GM21717 (cell line): ENCODE results near the gene ADIRF.
"Not testable (repeated sequence)": the region's sequence is repeated elsewhere in the genome, so short reads cannot be mapped to it uniquely, and the experiment has no call there.

Experiments used
- ATAC-seq: cut with Tn5 transposase; IDR thresholded peaks from one replicate; pipeline ENCODE4 v1.9.1; 2021; ENCODE audit warnings: mild to moderate bottlenecking, moderate library complexity; ENCODE audit not compliant: unreplicated experiment

ADIRF gene

GRCh38 chr10:87019504-87019903 lies 51.2 kb downstream of the ADIRF start:
- ATAC-seq = not testable (repeated sequence)

- not testable (repeated sequence) for ATAC-seq
Measured at GRCh38 chr10:87020056-87020455, 51.8 kb downstream of the ADIRF start, which contains the start of gene FAM25A. Gene FAM25A, plus strand, starts transcription at chr10:87020294. Its CDS starts 31 bp downstream, at chr10:87020325.
